ENCODE measurements around the gene RDH14.

DNA sequence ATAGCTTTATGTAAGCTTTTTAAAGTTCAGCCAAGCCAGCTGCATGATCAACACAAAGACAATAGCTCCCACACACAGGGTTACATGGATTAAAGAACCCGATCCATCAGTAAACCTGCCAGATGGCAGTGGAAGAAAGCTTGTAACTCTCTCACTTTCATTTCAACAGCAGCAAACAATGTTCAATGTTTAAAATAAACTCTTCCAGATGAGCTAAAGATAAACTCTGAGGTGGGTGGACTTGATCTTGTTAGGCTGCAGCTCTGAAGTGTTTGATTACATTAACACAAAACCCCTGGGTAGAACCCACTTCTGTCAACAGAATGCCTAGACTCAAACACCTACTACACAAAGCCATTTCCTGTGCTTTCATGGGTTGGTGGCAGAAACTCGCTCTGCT, 13.9 kb downstream of the RDH14 start:
- TF ChIP-seq, protein P1, sequence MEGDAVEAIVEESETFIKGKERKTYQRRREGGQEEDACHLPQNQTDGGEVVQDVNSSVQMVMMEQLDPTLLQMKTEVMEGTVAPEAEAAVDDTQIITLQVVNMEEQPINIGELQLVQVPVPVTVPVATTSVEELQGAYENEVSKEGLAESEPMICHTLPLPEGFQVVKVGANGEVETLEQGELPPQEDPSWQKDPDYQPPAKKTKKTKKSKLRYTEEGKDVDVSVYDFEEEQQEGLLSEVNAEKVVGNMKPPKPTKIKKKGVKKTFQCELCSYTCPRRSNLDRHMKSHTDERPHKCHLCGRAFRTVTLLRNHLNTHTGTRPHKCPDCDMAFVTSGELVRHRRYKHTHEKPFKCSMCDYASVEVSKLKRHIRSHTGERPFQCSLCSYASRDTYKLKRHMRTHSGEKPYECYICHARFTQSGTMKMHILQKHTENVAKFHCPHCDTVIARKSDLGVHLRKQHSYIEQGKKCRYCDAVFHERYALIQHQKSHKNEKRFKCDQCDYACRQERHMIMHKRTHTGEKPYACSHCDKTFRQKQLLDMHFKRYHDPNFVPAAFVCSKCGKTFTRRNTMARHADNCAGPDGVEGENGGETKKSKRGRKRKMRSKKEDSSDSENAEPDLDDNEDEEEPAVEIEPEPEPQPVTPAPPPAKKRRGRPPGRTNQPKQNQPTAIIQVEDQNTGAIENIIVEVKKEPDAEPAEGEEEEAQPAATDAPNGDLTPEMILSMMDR (conservative IDR thresholded peaks at IDR 0.05 in 1 of 2, IDR thresholded peaks at IDR 0.05 in 1 of 2; ENCODE audit: extremely low read depth in 1 of 2, insufficient read depth in 1 of 2, low read depth in 1 of 2, low read length in 2 of 2) = no peak
- TF ChIP-seq EZH2 (IDR thresholded peaks at IDR 0.05; ENCODE audit: borderline replicate concordance, low read length) = no peak
